ENCODE measurements around the gene FBLN2.

DNA sequence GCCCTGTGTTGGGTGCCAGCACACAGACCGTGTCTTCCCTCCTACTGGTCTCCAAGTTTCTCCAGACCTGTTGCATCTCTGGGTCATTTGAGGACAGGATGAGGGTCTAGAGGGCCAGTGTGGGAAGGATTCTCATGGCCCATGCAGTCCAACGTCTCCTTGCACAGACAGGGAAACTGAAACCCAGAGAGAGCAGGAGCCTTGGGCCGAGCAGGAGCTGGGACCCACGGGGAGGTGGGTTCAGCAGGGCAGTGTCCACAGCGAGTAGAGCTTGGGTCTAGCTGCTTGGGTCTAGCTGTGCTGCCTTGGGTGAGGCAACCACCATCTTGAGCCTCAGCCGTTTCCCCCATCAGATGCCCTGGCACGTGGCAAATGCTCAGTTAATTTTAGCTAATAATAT, 36.5 kb upstream of the FBLN2 start:
- TF ChIP-seq, protein P1, sequence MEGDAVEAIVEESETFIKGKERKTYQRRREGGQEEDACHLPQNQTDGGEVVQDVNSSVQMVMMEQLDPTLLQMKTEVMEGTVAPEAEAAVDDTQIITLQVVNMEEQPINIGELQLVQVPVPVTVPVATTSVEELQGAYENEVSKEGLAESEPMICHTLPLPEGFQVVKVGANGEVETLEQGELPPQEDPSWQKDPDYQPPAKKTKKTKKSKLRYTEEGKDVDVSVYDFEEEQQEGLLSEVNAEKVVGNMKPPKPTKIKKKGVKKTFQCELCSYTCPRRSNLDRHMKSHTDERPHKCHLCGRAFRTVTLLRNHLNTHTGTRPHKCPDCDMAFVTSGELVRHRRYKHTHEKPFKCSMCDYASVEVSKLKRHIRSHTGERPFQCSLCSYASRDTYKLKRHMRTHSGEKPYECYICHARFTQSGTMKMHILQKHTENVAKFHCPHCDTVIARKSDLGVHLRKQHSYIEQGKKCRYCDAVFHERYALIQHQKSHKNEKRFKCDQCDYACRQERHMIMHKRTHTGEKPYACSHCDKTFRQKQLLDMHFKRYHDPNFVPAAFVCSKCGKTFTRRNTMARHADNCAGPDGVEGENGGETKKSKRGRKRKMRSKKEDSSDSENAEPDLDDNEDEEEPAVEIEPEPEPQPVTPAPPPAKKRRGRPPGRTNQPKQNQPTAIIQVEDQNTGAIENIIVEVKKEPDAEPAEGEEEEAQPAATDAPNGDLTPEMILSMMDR (IDR thresholded peaks at IDR 0.05) = no peak
- TF ChIP-seq POLR2AphosphoS5 (IDR thresholded peaks at IDR 0.05; ENCODE audit: insufficient read depth in 1 of 2, low read depth in 1 of 2) (no peak), POLR2A (IDR thresholded peaks at IDR 0.05) (no peak)

Measured in vagina (tissue), 2 donors.